Measurements from ENCODE around the gene LDLRAD4. TPM values are rescaled to one million over a fixed set of nuclear protein-coding genes. Genes with fewer than 3 reads are reported as not detected.

LDLRAD4 gene
- total and polyA plus RNA-seq, 9 of the 15 experiments (the other 6 are each of a cell fraction or from before 2014, with no cell fraction given), result 0.01 TPM; not detected in 8

GRCh38 chr18:13584825-13585224 lies 366.3 kb downstream of the LDLRAD4 start (continued):
- TF ChIP-seq FIP1L1 (IDR thresholded peaks at IDR 0.05; ENCODE audit: low read depth, low read length, poor library complexity, severe bottlenecking) (no peak), ZSCAN29 (IDR thresholded peaks at IDR 0.05) (no peak), DDX20 (tag; IDR thresholded peaks at IDR 0.05; ENCODE audit: low read depth) (no peak), CBFA2T3 (IDR thresholded peaks at IDR 0.05) (peak; percentile 85), TEAD4 (IDR thresholded peaks at IDR 0.05; ENCODE audit: low read length) (peak; percentile 85), TEAD4 (CRISPR knock-in tag; IDR thresholded peaks at IDR 0.05; ENCODE audit: borderline replicate concordance) (no peak), ELK1 (CRISPR knock-in tag; IDR thresholded peaks at IDR 0.05) (no peak), ELF2 (CRISPR knock-in tag; IDR thresholded peaks at IDR 0.05) (no peak), ZFX (CRISPR knock-in tag; IDR thresholded peaks at IDR 0.05) (0 out of 2 replicates have a peak, but pooled peaks have one; percentile 21), RFX7 (CRISPR knock-in tag; IDR thresholded peaks at IDR 0.05) (no peak), ARID2 (IDR thresholded peaks at IDR 0.05) (no peak), CHCHD3 (CRISPR knock-in tag; IDR thresholded peaks at IDR 0.05) (no peak), PCBP1 (IDR thresholded peaks at IDR 0.05; ENCODE audit: low read depth, low read length, poor library complexity, severe bottlenecking) (no peak), MLLT1 (IDR thresholded peaks at IDR 0.05) (no peak), ARNT (IDR thresholded peaks at IDR 0.05) (no peak), HLTF (IDR thresholded peaks at IDR 0.05) (no peak), ETV6 (IDR thresholded peaks at IDR 0.05; ENCODE audit: borderline replicate concordance in 1 of 2, low read depth in 2 of 2, low read length in 1 of 2) (no peak), ETV6 (CRISPR knock-in tag; IDR thresholded peaks at IDR 0.05; ENCODE audit: borderline replicate concordance) (no peak), CREM (IDR thresholded peaks at IDR 0.05; ENCODE audit: low read depth) (peak; percentile 54), HDAC1 (IDR thresholded peaks at IDR 0.05) (no peak), PYGO2 (tag; IDR thresholded peaks at IDR 0.05) (no peak)
- TF ChIP-seq, protein P1, sequence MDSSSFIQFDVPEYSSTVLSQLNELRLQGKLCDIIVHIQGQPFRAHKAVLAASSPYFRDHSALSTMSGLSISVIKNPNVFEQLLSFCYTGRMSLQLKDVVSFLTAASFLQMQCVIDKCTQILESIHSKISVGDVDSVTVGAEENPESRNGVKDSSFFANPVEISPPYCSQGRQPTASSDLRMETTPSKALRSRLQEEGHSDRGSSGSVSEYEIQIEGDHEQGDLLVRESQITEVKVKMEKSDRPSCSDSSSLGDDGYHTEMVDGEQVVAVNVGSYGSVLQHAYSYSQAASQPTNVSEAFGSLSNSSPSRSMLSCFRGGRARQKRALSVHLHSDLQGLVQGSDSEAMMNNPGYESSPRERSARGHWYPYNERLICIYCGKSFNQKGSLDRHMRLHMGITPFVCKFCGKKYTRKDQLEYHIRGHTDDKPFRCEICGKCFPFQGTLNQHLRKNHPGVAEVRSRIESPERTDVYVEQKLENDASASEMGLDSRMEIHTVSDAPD (CRISPR knock-in tag; IDR thresholded peaks at IDR 0.05), result no peak
- TF ChIP-seq, protein P2, sequence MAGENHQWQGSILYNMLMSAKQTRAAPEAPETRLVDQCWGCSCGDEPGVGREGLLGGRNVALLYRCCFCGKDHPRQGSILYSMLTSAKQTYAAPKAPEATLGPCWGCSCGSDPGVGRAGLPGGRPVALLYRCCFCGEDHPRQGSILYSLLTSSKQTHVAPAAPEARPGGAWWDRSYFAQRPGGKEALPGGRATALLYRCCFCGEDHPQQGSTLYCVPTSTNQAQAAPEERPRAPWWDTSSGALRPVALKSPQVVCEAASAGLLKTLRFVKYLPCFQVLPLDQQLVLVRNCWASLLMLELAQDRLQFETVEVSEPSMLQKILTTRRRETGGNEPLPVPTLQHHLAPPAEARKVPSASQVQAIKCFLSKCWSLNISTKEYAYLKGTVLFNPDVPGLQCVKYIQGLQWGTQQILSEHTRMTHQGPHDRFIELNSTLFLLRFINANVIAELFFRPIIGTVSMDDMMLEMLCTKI (IDR thresholded peaks at IDR 0.05; ENCODE audit: partially characterized antibody), result no peak

Data from K562 (cell line).